ENCODE measurements around the gene CHD5. TPM values are rescaled to one million over a fixed set of nuclear protein-coding genes. Genes with fewer than 3 reads are reported as not detected.
A peak's percentile ranks its signal among the peaks of the same experiment; 100 is the strongest.

CHD5 gene
- total RNA-seq, 1 donor from 2014 or later = 0.78 TPM

GRCh38 chr1:6197746-6198427 is 17.8 kb upstream of the CHD5 start:
- no peaks in the 10 kb centered on the region for H3K9me3 Mint-ChIP-seq
- no peak for DNase-seq (ENCODE audit: low spot score)
- intact Hi-C loops (cut with micrococcal nuclease) = loop anchor here (1.0 to 5.0 kb wide), 5 partner anchors 8 to 206 kb away; partner anchors contain the start of genes ACOT7, ICMT, NPHP4 and RNF207
- no peaks in the 10 kb centered on the region for H3K27me3 Mint-ChIP-seq (ENCODE audit: low read depth)
- H3K36me3 Mint-ChIP-seq (ENCODE audit: low read depth) = peaks cover 47% of the 10 kb centered on the region
- peak overlapping the region; percentile 98 for H3K4me3 Mint-ChIP-seq (ENCODE audit: low read depth)
- peaks cover 29% of the 10 kb centered on the region for H3K4me1 Mint-ChIP-seq (ENCODE audit: low read depth)
- peak overlapping the region; percentile 89 for H3K27ac Mint-ChIP-seq

DNA sequence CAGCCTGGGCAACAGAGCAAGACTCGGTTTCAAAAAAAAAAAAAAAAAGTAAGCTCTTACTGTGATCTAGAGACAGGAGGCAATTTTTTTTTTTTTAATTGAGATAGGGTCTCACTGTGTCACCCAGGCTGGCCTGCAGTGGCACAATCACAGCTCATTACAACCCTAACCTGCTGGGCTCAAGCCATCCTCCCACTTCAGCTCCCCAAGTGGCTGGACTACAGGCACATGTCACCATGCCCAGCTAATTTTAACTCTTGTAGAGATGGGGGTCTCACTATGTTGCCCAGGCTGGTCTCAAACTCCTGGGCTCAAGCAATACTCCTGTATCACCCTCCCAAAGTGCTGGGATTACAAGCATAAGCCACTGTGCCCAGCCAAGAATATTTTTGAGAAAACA is 11.8 kb upstream of the CHD5 start:
- H3K36me3 Mint-ChIP-seq (ENCODE audit: low read depth) = peaks cover 67% of the 10 kb centered on the region
- no peaks in the 10 kb centered on the region for H3K27me3 Mint-ChIP-seq (ENCODE audit: low read depth)
- peaks cover 11% of the 10 kb centered on the region for H3K4me1 Mint-ChIP-seq (ENCODE audit: low read depth)

GRCh38 chr1:6188466-6188865 is 8.3 kb upstream of the CHD5 start:
- Mint-ChIP-seq H3K4me1 (ENCODE audit: low read depth) (peaks cover 13% of the 10 kb centered on the region), H3K27ac (no peak overlapping the region), H3K4me3 (ENCODE audit: low read depth) (no peak overlapping the region), H3K9me3 (no peaks in the 10 kb centered on the region), H3K36me3 (ENCODE audit: low read depth) (peaks cover 63% of the 10 kb centered on the region), H3K27me3 (ENCODE audit: low read depth) (no peaks in the 10 kb centered on the region)
- intact Hi-C loops (cut with micrococcal nuclease) = no loop called here
- DNase-seq (ENCODE audit: low spot score) = no peak

More for the DNA sequence above, 11.8 kb upstream of the CHD5 start:
- Mint-ChIP-seq H3K9me3 (no peaks in the 10 kb centered on the region), H3K27ac (no peak overlapping the region), H3K4me3 (ENCODE audit: low read depth) (no peak overlapping the region)
- DNase-seq (ENCODE audit: low spot score) = no peak
- intact Hi-C loops (cut with micrococcal nuclease) = no loop called here

- H3K36me3 Mint-ChIP-seq (ENCODE audit: low read depth) = peaks cover 47% of the 10 kb centered on the region
- no peak for DNase-seq (ENCODE audit: low spot score)
- intact Hi-C loops (cut with micrococcal nuclease) = no loop called here
- H3K4me1 Mint-ChIP-seq (ENCODE audit: low read depth) = peaks cover 17% of the 10 kb centered on the region
- no peak overlapping the region for H3K27ac Mint-ChIP-seq
- H3K27me3 Mint-ChIP-seq (ENCODE audit: low read depth) = peaks cover 14% of the 10 kb centered on the region
- no peak overlapping the region for H3K4me3 Mint-ChIP-seq (ENCODE audit: low read depth)
- H3K9me3 Mint-ChIP-seq = no peaks in the 10 kb centered on the region
Measured at GRCh38 chr1:6185635-6186382, 5.7 kb upstream of the CHD5 start.

- Mint-ChIP-seq H3K36me3 (ENCODE audit: low read depth) (peaks cover 42% of the 10 kb centered on the region), H3K9me3 (no peaks in the 10 kb centered on the region), H3K27ac (no peak overlapping the region), H3K4me1 (ENCODE audit: low read depth) (peaks cover 17% of the 10 kb centered on the region), H3K4me3 (ENCODE audit: low read depth) (no peak overlapping the region), H3K27me3 (ENCODE audit: low read depth) (peaks cover 16% of the 10 kb centered on the region)
- no peak for DNase-seq (ENCODE audit: low spot score)
- intact Hi-C loops (cut with micrococcal nuclease) = no loop called here
Measured at GRCh38 chr1:6185151-6185550, 5.0 kb upstream of the CHD5 start.

GRCh38 chr1:6184083-6184783 is 4.1 kb upstream of the CHD5 start:
- H3K36me3 Mint-ChIP-seq (ENCODE audit: low read depth) = peaks cover 34% of the 10 kb centered on the region
- DNase-seq (ENCODE audit: low spot score) = no peak
- H3K4me3 Mint-ChIP-seq (ENCODE audit: low read depth) = no peak overlapping the region
- H3K4me1 Mint-ChIP-seq (ENCODE audit: low read depth) = peaks cover 15% of the 10 kb centered on the region
- intact Hi-C loops (cut with micrococcal nuclease) = no loop called here
- H3K27ac Mint-ChIP-seq = no peak overlapping the region
- H3K9me3 Mint-ChIP-seq = no peaks in the 10 kb centered on the region
- peaks cover 16% of the 10 kb centered on the region for H3K27me3 Mint-ChIP-seq (ENCODE audit: low read depth)

GRCh38 chr1:6183520-6183989 is 3.4 kb upstream of the CHD5 start:
- no peak for DNase-seq (ENCODE audit: low spot score)
- no peak overlapping the region for H3K4me3 Mint-ChIP-seq (ENCODE audit: low read depth)
- peaks cover 21% of the 10 kb centered on the region for H3K27me3 Mint-ChIP-seq (ENCODE audit: low read depth)
- intact Hi-C loops (cut with micrococcal nuclease) = no loop called here
- H3K4me1 Mint-ChIP-seq (ENCODE audit: low read depth) = peaks cover 12% of the 10 kb centered on the region
- H3K27ac Mint-ChIP-seq = no peak overlapping the region
- peaks cover 28% of the 10 kb centered on the region for H3K36me3 Mint-ChIP-seq (ENCODE audit: low read depth)
- H3K9me3 Mint-ChIP-seq = no peaks in the 10 kb centered on the region

DNA sequence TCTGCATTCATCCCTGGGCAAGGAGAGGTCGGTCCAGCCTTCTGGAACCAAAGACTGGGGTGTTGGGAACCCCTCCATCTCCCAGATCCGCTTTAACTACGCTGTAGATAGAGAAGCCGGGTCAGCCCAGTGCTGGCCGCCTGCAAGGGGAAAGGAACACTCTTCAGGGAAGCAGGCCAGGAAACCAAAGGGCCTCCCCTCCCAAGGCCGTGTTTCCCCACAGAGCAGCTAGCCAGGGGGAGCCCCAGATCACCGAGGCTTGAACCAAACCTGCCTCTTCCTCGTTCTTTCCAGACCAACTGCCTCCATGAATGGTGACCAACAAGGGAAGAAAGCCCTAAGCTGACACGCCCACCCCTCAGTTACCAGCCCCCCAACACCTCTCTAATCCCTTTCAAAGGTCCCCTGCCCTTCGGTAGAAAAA is 1.2 kb upstream of the CHD5 start:
- Mint-ChIP-seq H3K4me3 (ENCODE audit: low read depth) (no peak overlapping the region), H3K4me1 (ENCODE audit: low read depth) (peaks cover 8% of the 10 kb centered on the region), H3K9me3 (no peaks in the 10 kb centered on the region), H3K36me3 (ENCODE audit: low read depth) (peaks cover 14% of the 10 kb centered on the region), H3K27me3 (ENCODE audit: low read depth) (peaks cover 40% of the 10 kb centered on the region), H3K27ac (no peak overlapping the region)
- intact Hi-C loops (cut with micrococcal nuclease) = no loop called here
- DNase-seq (ENCODE audit: low spot score) = no peak

- no peak for DNase-seq (ENCODE audit: low spot score)
- no peaks in the 10 kb centered on the region for H3K9me3 Mint-ChIP-seq
- H3K27me3 Mint-ChIP-seq (ENCODE audit: low read depth) = peaks cover 40% of the 10 kb centered on the region
- intact Hi-C loops (cut with micrococcal nuclease) = no loop called here
- H3K27ac Mint-ChIP-seq = no peak overlapping the region
- no peak overlapping the region for H3K4me3 Mint-ChIP-seq (ENCODE audit: low read depth)
- H3K36me3 Mint-ChIP-seq (ENCODE audit: low read depth) = peaks cover 10% of the 10 kb centered on the region
- H3K4me1 Mint-ChIP-seq (ENCODE audit: low read depth) = peaks cover 5% of the 10 kb centered on the region
Measured at GRCh38 chr1:6180707-6181311, 688 bp upstream of the CHD5 start.

DNA sequence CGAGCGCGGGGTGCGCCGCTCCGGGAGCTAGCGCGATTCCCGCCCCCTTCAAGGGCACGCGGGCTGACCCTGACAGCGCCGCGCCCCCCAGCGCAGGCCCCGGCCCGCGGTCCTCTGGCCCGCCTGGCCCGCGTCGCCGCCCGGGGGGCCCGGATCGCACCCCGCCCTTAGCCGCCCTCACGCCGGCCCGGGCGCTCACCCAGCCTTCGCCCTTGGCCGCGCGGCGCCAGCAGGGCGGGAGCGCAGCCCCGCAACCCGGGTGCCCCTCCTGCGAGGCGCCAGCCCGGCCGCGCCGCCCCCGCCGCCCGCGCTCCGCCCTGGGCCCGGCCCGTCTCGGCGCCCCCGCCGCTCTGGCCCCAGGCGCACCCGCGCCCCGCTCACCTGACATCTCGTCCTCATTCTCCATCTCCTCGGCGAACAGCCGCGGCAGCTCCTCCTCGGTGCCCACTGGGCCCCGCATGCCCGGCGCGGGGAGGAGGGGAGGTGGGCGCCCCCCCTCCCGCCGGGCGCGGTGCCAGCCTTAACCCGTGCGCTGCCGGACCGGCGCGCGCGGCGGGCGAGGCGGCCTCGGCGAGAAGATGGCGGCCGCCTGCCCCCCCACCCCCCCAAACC is 451 bp downstream of the CHD5 start:
- Mint-ChIP-seq H3K9me3 (no peaks in the 10 kb centered on the region), H3K4me1 (ENCODE audit: low read depth) (peaks cover 5% of the 10 kb centered on the region), H3K27me3 (ENCODE audit: low read depth) (peaks cover 40% of the 10 kb centered on the region), H3K36me3 (ENCODE audit: low read depth) (peaks cover 6% of the 10 kb centered on the region), H3K27ac (no peak overlapping the region), H3K4me3 (ENCODE audit: low read depth) (no peak overlapping the region)
- intact Hi-C loops (cut with micrococcal nuclease) = no loop called here
- DNase-seq (ENCODE audit: low spot score) = no peak

DNA sequence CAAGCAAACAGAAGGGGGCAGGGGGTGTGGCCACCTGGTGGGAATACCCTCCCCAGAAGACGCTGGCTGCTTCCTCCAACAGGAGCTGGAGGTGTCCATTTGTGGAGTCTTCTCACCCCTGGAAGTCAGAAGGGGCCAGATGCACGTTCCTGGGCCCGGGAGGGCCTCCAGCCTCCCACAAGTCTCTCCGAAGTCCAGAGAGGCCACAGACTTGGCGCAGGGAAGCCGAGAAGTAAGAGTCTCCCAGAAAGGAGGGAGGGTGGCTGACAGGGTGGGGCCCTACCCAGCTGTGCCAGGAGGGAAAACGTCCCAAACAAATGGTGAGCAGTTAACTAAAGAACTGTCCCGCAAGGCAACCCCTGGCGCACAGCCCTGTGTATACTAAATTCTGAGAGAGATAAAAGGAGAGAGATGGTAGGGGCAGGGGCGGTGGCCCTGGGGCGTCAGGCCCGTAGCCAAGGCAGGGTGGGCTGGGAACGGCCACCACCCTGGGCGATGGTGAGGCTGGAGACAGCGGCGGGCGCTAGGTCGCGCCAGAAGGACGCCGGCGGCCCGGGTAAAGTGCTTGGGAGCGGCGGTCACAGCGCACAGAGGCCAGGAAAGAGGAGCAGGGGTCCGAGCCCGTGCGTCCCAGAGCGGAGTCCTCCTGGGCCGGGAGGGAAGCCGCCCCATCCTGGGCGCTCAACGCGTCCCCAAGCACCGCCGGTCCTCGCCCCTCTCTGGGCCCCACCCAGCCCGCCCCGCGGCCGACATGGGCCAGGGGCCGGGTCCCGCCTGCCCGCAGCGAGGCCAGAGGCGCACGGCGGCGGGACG is 1.2 kb downstream of the CHD5 start:
- no peak for DNase-seq (ENCODE audit: low spot score)
- intact Hi-C loops (cut with micrococcal nuclease) = no loop called here
- H3K9me3 Mint-ChIP-seq = no peaks in the 10 kb centered on the region
- no peak overlapping the region for H3K4me3 Mint-ChIP-seq (ENCODE audit: low read depth)
- peaks cover 4% of the 10 kb centered on the region for H3K4me1 Mint-ChIP-seq (ENCODE audit: low read depth)
- H3K27ac Mint-ChIP-seq = no peak overlapping the region
- peaks cover 40% of the 10 kb centered on the region for H3K27me3 Mint-ChIP-seq (ENCODE audit: low read depth)
- no peaks in the 10 kb centered on the region for H3K36me3 Mint-ChIP-seq (ENCODE audit: low read depth)

Data from activated T-helper 2 cell treated with anti-CD3 and anti-CD28 coated beads, Interferon-gamma antibody, Interleukin-2, Interleukin-4, amounts not matched to agents 10 μg/mL and 5 μg/mL and 100 μg/mL, durations not matched to agents 14 hours and 24 hours and 36 hours (primary cell).